GM19438 (cell line): ENCODE data around the gene SPTBN4.
"Not testable (repeated sequence)": the region's sequence is repeated elsewhere in the genome, so short reads cannot be mapped to it uniquely, and the experiment has no call there.

ENCODE experiments used
- ATAC-seq: cut with Tn5 transposase; IDR thresholded peaks from one replicate; pipeline ENCODE4 v1.9.1; 2021; ENCODE audit warnings: low read depth; ENCODE audit not compliant: unreplicated experiment

Gene SPTBN4

GRCh38 chr19:40502647-40503319, 36.0 kb downstream of the SPTBN4 start:
- ATAC-seq = no peak

- no peak for ATAC-seq
Measured at GRCh38 chr19:40503320-40503695, 36.5 kb downstream of the SPTBN4 start.

- ATAC-seq = no peak
Measured at GRCh38 chr19:40506099-40506498, 39.3 kb downstream of the SPTBN4 start.

GRCh38 chr19:40507892-40508291, 41.1 kb downstream of the SPTBN4 start:
- no peak for ATAC-seq

GRCh38 chr19:40508739-40509260, 42.0 kb downstream of the SPTBN4 start:
- no peak for ATAC-seq

- ATAC-seq = no peak
Measured at GRCh38 chr19:40510526-40511115, 43.8 kb downstream of the SPTBN4 start.

- ATAC-seq = no peak
Measured at GRCh38 chr19:40511487-40511886, 44.7 kb downstream of the SPTBN4 start.

GRCh38 chr19:40512110-40512472, 45.3 kb downstream of the SPTBN4 start:
- ATAC-seq = no peak

- ATAC-seq = no peak
Measured at GRCh38 chr19:40512473-40513344, 45.9 kb downstream of the SPTBN4 start.

GRCh38 chr19:40513345-40513678, 46.5 kb downstream of the SPTBN4 start:
- ATAC-seq = no peak

- ATAC-seq = no peak
Measured at GRCh38 chr19:40513741-40514315, 47.0 kb downstream of the SPTBN4 start.

- ATAC-seq = no peak
Measured at GRCh38 chr19:40517248-40517647, 50.4 kb downstream of the SPTBN4 start.

GRCh38 chr19:40519352-40520322, 52.8 kb downstream of the SPTBN4 start:
- no peak for ATAC-seq

GRCh38 chr19:40521276-40521675, 54.5 kb downstream of the SPTBN4 start:
- no peak for ATAC-seq

- not testable (repeated sequence) for ATAC-seq
Measured at GRCh38 chr19:40521900-40522299, 55.1 kb downstream of the SPTBN4 start.

- ATAC-seq = no peak
Measured at GRCh38 chr19:40523322-40524047, 56.7 kb downstream of the SPTBN4 start.

- no peak for ATAC-seq
Measured at GRCh38 chr19:40524133-40524549, 57.3 kb downstream of the SPTBN4 start.

GRCh38 chr19:40524655-40525054, 57.9 kb downstream of the SPTBN4 start:
- ATAC-seq = no peak
